ENCODE measurements around the gene FBXW10.
"Not testable (repeated sequence)": the region's sequence is repeated elsewhere in the genome, so short reads cannot be mapped to it uniquely, and the experiment has no call there.

Gene FBXW10

DNA sequence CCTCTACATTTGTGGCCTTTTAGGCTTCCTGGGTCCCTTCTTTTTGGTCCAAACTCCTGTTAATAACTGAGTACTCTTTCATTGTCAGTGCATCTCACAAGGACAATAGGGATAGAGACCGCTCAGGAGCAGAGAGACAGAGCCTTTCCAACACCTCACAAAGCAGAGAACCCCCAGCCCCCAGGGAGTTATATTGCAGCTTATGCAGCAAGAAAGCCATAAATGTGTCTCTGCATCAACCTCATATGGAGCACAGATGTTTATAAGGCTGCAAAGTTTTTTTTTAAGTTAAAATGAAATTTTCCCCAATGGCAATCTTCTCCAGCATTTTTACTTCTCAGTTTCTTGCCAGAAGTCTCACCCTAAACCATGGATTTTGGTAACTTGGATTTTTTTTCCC lies 6.4 kb downstream of the FBXW10 start:
- DNase-seq = not testable (repeated sequence)

DNA sequence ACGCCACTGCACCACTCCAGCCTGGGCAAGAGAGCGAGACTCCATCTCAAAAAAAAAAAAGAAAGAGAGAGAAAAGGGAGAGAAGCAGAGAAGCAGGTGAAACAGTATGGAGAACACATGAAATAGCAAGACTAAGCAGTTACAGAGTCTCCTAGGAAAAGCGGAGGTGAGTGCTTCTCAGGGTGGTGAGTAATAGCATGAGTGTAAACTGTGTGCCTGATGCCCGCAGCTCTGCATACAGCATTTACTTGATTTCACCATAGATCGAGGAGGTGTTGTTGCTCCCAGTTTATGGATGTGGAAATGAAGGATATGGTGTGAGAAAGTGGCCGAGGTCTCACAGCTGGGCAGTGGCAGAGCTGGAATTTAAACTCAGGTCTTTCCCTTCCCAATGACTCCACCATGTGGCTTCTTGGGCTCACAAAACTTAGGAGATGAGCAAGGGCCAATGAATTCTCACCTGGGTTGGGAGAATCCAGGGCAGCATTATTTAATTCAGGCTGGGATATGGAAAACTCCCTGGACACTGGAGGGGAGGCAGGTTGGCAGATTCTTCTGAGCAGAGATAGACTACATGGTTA lies 10.1 kb downstream of the FBXW10 start:
- not testable (repeated sequence) for DNase-seq

DNA sequence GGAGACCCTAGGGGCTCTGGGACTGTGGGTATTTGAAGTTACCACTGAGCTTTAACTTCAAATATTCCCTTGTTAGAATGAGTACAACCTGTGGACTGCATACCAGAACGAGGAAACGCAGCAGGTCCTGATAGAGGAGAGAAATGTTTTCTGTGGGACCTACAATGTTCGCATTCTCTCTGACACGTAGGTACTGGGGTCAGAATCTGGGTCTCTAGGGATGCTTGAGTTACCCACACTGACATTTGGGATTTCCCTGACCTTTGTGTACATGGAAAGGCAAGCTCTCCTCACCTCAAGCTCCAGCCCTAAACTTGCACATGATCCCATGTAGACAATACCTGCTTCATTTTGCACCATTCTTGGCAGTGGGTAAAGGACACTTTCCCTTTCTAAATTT lies 12.1 kb downstream of the FBXW10 start:
- DNase-seq = not testable (repeated sequence)

DNA sequence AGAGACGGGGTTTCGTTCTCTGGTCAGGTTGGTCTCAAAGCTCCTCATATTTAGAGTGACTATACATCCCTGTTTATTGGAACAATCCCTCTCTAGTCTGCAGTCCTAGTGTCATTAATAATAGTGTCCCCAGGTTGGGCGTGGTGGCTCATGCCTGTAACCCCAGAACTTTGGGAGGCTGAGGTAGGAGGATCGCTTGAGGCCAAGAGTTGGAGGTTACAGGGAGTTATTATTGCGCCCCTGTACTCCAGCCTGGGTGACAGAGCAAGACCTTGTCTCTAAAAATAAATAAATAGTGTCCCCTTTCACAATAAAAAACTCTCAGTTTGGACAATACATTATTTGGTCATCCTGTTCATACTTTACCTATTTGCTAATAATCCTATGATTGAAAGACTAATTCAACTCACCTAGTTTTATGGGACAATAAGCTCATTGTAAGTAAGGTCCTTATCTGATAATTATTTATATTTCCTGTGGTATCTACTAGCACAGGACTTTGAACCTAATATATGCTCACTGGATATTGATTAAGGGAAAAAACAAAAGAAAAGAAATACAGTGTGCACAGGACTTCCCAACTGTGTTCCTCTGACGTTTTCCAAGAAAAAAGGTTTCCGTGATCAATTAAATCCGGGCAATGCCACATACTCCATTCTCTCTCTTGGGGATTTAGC lies 13.7 kb downstream of the FBXW10 start:
- not testable (repeated sequence) for DNase-seq

DNA sequence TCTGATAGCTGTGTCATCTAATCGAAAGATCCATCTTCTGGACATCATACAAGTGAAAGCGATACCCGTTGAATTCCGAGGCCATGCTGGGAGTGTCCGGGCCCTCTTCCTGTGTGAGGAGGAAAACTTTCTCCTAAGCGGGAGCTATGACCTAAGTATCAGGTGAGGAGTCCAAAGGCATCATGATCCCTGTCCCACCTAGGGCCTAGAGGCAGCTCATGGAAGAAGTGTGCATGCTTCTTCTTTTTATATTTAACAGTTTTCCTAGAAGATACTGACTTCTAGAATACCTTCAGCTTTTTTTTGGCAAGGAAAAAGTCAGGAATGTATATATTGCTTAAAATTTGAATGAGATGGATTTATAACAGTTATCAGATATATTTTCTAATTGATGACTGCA lies 14.5 kb downstream of the FBXW10 start:
- not testable (repeated sequence) for DNase-seq

DNA sequence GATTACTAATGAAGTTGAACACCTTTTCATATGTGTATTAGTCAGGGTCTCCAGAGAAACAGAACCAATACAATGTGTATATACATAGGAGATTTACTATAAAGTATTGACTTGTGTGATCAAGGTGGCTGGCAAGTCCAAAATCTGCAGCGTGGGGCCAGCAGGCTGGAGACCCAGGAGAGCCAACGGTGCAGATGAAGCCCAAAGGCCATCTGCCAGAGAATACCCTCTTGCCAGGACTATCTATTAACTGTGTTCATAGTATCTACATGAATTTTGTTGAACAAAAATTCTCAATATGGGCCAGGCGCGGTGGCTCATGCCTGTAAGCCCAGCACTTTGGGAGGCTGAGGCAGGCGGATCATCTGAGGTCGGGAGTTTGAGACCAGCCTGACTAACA lies 16.4 kb downstream of the FBXW10 start:
- not testable (repeated sequence) for DNase-seq

DNA sequence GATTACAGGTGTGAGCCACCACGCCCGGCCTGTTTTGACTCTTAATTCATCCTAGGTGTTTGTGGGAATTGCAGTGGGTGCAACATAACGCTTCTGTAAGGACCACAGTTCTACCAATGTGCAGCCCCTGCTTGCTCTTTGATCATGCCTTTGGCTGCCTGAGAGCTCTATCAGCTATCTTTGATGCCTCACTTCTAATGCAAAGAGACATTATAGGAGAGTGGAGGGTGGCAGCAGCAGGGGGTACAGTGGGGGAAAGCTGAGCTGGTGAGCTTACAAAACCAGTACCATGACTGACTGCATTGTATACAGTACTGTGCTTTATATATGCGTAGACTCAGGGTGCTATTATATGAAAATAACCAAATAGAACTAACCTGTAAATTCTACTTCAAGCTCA lies 26.7 kb downstream of the FBXW10 start:
- DNase-seq = not testable (repeated sequence)

DNA sequence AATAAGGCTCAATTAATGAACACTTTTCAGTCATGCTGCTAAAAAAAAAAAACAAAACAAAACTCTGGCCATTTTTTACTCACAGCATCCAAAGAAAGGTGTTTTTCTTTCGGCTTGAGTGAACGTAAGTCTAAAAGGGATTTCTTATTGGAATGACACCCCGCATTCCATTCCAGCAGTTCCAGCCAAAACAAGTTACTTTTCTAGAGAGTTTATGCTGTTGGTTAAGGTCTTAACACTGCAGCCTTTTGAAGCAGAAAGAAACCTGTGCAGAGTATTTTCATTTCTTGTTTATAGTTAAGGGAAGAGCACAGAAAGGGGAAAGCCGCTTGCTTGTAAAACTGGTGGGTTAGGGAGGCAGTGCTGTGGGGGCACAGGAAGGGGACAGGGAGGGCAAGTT lies 27.2 kb downstream of the FBXW10 start:
- not testable (repeated sequence) for DNase-seq

DNA sequence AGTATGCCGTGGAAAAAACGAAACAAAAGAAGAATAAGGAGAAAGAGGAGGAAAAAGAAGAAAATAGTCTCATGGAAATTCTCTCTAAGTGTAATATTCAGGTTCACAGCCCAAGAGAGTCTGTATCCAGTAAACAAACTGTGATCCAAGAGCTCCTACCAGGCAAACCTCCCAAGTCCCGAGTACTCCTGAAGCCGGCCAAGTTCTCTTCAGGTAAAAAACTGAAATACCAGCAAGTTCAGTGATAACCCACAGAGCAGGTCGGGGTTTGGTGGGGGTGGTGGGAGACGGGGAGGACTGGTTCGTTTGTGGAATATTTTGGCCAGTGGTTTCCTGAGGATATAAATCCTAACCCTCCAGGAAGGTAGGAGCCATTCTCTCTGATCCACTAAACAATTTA lies 28.6 kb downstream of the FBXW10 start:
- no peak for DNase-seq

DNA sequence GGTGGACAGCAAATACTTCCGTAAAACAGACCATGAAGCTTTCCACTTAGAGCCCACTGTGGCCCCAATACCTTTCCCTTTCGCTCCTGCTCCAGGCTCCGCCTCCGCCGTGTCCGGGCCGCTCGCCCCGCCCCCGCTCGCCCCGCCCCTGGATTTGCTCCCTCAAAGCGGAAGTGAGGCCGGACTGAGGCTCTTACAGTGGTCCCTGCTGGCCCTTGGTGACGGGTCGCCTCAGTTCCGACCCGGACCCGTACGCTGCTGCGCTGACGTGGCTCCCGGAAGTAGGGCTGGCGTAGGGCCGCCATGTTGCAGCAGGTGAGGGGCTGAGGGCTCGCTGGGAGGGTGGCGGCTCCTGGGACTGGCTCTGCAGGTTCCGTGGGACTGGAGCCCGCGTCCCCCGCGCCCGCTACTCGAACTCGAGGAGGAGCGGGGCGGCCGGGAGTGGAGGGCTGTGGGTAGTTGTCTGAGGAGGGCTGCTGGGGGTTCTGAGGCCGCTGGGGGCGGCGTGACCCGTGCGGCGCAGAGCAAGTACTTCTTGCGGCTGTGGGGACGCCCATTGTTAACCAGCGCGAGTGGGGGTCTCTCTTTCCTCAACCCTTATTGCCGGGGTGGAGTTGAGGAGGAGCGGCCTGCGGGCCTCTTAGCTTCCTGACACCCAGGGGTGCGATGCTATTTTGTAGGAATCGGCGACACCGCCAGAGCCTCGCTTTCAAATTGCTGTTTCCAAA lies 37.3 kb downstream of the FBXW10 start, which contains the start of gene TVP23B:
TVP23B (plus strand) TSS at position 193 of the 728 bp plus-strand sequence; CDS start at position 304, 111 bp downstream.
- peak; percentile 98 for DNase-seq

DNA sequence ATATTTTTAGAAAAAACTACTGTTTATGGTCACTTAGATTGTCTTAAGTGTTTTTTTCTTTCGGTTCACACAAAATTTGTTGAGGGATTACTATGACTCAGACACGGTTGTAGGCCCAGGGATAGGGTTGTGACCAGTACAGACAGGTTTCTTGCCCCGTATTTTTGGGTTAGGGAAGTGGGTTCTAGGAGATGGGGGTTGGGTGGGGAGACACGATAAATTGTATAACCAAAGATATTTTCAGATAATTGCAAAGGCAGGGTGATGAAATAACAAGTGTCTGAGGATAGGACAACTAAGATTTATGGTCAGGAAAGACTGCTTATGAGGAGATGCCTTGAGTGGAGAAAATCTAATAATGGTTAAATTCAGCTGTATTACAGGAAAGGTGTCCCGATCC lies 38.0 kb downstream of the FBXW10 start:
- not testable (repeated sequence) for DNase-seq

DNA sequence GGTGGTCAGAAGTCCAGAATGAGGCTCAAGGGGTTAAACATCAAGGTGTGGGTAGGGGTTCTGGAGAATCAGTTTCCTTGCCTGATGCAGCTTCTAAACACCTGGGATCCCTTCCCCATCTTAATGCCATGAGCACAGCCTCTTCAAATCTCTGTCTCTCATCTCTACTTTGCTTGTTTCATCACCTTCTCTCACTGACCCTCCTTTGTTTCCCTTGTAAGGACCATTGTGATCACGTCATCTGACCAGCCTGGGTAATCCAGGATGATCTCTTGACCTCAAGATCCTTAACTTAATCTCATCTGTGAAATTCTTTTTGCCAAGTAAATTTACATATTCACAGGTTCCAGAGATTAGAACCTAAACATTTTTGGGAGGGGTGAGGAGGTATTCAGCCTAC lies 42.1 kb downstream of the FBXW10 start:
- DNase-seq = not testable (repeated sequence)

DNA sequence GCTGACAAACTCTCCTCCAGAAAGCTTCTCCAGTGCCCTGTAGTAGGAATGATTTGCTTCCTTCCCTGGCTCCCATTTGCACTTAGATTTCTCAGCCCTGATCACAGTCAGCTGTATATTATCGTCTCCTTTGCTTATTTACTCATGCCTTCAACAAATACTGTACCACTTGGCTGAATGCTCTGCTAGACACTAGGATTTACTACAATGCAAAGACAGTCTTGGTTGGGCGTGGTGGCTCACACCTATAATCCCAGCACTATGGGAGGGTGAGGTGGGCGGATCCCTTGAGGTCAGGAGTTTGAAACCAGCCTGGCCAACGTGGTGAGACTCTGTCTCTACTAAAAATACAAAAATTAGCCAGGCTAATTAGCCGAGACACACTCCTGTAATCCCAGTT lies 43.0 kb downstream of the FBXW10 start:
- DNase-seq = not testable (repeated sequence)

DNA sequence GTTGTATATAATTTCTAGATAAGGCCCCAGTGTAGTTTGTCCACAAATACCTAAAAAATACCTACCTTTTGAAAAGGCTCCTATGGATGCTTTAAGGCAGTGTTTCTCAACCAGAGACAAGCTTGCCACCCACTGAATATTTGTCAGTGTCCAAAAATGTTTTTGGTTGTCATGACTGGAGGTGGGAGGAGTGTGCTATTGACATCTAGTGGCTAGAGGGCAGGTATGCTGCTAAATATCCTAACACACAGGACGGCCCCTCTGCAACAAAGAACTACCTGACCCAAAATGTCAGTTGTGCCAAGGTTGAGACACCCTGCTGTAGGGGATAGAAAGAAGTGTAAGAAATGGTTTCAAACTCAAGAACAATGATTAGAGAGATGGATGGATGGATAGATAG lies 47.5 kb downstream of the FBXW10 start:
- DNase-seq = not testable (repeated sequence)

DNA sequence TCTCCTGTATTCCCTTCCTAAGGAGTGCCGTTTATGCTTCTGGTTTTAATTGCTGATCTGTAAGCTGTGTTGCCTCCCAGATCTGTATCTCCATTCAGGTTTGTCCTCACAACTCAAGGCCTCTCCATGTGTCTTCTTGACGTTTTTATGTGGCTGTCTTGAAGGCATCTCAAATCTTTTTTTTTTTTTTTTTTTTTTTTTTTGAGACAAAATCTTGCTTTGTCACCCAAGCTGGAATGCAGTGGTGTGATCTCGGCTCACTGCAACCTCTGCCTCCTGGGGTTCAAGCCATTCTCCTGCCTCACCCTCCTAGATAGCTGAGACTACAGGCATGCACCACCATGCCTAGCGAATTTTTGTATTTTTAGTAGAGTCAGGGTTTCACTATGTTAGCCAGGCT lies 51.0 kb downstream of the FBXW10 start:
- DNase-seq = not testable (repeated sequence)

DNA sequence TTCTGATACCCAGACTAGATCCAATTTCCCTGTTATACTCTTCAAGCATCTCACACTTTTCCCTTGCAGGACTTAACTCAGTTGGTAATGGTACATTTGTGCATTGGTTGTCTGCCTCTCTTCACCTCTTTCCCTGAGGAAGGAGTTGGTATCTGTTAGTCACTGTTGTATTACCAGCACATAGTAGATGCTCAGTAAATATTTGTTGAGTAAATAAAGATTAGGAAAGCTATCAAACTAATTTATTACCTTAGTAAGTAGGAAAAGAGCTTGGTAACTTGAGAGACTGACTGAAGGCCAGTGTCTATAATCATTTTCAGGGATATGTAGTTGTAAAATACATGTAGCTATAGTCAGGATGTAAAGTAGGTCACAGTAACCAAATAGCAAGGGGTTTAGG lies 53.0 kb downstream of the FBXW10 start:
- not testable (repeated sequence) for DNase-seq

DNA sequence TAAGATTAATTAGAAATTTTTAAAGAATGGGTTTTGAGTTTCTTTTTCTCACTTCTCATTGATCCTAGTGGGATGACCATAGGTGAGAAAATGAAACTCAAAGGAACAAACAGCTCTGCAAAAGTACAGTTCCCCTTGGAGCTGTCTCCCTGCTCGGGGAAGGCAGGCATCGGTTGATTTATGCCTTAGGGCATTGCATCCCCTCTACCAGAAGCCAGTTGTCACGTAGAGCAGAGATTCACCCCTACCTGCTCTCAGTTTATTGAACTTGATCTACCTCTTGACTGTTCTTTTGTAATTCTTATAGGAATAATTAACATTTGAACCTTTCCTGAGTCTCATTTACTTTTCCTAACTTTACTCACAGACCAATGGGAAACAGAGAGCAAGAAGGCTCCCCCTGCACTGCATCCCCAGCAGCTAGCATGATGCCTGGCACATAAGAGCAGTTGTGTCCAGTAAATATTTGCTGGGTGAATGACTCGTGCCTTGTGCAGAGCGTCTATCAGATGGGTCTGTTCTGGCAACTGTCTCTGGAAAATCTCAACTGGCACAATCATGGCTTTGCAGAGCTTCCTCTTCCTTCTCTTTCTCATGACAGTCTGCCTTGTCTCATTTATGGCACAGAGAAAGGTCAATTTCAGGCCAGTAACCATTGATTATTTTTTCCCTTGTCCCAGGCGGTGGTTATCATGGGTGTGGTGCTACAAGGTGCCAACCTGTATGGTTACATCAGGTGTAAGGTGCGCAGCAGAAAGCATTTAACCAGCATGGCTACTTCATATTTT lies 59.8 kb downstream of the FBXW10 start:
- DNase-seq = not testable (repeated sequence)

DNA sequence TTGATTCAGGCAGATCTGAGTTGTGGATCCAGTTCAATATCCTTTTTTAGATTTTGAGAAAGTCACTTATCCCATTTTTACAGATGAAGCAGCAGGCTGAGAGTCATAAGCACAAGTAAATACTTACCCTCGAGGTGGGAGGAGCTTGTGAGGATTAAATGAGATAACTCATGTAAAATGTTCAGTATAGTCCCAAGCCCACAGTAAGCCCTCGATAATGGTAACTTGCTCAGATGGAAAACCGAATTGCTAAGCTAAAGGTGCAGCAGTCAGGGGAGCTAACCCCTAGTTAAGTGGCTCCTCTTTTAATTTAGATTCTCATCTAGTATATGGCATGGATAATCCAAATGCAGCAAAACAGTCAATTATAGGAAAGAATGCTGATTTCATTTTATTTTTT lies 72.1 kb downstream of the FBXW10 start:
- not testable (repeated sequence) for DNase-seq

DNA sequence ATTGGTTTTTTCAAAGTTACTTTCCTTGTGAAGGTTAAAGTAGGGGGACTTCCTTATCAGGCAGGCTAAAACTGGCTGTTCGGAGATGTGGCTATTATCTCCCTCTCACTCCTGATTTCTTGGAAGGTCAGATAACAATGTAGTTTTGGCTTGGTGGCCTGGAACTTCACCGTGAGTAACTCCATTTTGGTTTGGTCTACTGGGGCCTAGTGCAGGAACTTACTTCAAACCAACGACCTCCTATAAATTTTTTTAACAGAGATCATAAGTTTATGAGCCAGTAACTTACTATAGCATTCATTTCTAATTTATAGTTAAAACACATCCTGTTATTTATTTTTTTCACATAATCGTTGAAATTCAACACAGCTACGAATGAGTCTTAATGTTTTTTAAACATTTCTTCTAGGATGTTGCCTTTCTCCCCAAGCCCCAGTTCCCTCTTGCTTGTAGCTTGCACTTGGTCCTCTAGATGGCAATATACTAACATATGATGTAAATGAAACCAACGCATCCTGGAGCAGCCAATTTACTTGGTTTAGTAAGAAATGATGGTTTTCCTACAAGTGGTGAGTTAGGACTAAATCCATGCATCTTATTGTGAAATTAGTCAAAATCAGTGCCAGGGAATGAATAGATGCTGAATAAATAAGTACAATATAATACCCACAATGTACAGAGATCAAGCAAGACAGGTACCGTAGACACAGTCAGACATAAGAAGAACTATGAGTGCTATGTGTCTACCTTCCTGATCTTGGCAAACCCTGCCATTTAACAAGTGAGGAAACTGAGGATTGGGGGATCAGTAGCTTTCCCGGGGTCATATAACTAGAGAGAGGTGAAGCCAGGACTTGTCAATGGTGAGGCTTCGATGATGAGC lies 72.9 kb downstream of the FBXW10 start:
- DNase-seq = peak; percentile 42

DNA sequence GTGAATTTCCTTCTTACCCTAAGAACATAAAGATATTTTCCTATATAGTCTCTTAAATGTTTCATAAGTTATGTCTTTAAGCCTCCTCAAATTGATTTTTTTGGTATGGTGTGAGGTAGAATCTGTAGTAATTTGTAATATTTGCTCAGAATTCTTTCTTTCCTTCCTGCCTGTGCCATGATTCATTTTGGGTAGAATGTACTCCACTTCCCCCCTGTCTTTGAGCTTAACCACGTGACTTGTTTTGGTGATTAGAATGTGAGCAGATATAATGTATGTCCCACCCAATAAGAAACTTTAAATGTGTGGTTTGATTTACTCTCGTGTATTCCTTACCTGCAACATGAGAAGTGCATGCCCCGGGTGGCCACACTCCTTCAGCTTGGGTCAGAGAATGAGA lies 77.6 kb downstream of the FBXW10 start:
- DNase-seq = not testable (repeated sequence)

DNA sequence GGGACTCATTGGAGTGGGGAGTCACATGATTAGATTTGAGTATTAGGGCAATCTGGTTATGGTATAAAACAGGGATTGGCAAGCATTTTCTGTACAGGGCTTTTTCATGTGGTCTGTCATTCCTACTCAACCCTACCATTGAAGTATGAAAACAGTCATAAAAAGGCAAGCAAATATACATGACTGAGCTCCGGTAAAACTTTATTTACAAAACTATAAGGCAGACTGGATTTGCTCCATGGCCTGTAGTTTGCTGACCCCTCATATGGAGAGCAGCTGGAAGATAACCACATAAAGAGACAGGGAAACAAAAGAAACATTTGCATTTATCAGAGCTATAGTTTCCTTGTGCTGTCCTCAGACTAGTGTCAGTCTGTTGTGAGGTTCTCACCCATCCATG lies 83.8 kb downstream of the FBXW10 start:
- DNase-seq = not testable (repeated sequence)

Measured in right forelimb (tissue), 1 donor.